ENCODE measurements around the gene PDRG1.

DNA sequence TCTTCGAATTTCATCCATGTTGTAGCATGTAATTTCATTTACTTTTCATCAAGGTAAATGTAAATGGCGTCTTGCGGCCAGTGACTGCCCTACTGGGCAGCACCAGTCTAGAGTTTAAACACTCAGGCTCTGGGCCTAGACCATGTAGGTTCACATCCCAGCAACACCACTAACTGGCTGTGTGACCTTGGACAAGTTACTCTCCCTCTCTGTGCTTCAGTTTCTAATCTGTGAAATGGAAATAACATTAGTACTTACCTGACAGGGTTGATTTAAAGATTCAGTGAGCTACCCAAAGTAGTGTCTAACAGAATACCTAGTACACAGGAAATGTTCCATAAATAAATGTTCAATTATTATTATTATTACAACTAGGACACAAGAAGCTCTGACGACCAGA, 29.3 kb downstream of the PDRG1 start:
- TF ChIP-seq, protein P1, sequence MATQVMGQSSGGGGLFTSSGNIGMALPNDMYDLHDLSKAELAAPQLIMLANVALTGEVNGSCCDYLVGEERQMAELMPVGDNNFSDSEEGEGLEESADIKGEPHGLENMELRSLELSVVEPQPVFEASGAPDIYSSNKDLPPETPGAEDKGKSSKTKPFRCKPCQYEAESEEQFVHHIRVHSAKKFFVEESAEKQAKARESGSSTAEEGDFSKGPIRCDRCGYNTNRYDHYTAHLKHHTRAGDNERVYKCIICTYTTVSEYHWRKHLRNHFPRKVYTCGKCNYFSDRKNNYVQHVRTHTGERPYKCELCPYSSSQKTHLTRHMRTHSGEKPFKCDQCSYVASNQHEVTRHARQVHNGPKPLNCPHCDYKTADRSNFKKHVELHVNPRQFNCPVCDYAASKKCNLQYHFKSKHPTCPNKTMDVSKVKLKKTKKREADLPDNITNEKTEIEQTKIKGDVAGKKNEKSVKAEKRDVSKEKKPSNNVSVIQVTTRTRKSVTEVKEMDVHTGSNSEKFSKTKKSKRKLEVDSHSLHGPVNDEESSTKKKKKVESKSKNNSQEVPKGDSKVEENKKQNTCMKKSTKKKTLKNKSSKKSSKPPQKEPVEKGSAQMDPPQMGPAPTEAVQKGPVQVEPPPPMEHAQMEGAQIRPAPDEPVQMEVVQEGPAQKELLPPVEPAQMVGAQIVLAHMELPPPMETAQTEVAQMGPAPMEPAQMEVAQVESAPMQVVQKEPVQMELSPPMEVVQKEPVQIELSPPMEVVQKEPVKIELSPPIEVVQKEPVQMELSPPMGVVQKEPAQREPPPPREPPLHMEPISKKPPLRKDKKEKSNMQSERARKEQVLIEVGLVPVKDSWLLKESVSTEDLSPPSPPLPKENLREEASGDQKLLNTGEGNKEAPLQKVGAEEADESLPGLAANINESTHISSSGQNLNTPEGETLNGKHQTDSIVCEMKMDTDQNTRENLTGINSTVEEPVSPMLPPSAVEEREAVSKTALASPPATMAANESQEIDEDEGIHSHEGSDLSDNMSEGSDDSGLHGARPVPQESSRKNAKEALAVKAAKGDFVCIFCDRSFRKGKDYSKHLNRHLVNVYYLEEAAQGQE (IDR thresholded peaks at IDR 0.05; ENCODE audit: insufficient read depth in 1 of 2, low read depth in 2 of 2, low read length in 2 of 2) = no peak
- TF ChIP-seq TAF1 (IDR thresholded peaks at IDR 0.05; ENCODE audit: borderline replicate concordance, insufficient read depth, low read length) (no peak), SIN3A (IDR thresholded peaks at IDR 0.05; ENCODE audit: borderline replicate concordance, insufficient read depth, low read length) (no peak), POLR2AphosphoS5 (IDR thresholded peaks at IDR 0.05; ENCODE audit: low read depth, low read length) (no peak)
